GM21723 (cell line): Measurements from ENCODE around the gene TXNDC12.
"Not testable (repeated sequence)": the region's sequence is repeated elsewhere in the genome, so short reads cannot be mapped to it uniquely, and the experiment has no call there.

Experiments
- ATAC-seq: cut with Tn5 transposase; IDR thresholded peaks from one replicate; pipeline ENCODE4 v1.9.1; 2021; ENCODE audit warnings: mild to moderate bottlenecking, moderate library complexity; ENCODE audit not compliant: unreplicated experiment

TXNDC12 gene

DNA sequence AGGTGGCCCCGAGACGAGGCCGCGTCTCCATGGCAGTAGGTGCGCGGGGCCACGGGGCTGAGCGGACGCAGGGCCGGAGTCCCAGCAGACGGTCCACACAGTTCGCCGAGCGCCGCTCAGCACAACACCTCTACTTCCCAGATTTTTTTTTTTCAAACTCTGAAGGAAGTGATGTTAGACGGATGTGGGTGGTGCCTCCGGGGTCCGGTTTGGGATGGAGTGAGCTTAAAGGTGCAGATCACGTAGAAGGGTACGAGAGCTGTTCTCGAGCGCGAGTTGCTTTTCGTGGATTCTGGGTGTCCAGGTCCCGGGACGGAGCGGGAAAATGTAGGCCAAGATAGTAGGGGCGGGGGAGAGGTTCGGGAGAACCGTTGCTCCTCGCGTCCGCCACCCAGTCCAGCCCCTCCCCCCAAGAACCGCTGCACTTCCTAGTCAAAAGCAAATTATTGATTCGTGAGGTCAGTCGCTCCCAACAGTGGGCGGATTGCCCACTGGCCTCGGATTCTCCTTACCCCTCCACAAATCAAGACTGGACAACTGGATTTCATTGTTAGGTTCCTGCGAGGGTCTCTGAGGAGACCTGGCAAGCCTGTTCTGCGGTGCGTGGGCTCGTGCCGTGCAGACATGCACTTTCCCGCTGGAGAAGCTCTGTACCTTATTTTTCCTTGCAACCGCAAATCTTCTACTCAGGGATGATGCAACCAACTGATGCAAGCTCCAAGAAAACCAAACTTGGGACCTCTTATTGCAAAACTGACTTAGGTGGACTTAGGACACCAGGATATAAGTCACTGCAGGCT is at the start of gene TXNDC12:
TSS of gene TXNDC12 (minus strand) at position 126 of the 800 bp plus-strand sequence. CDS start at position 31, 95 bp downstream.
- peak; percentile 49 for ATAC-seq

DNA sequence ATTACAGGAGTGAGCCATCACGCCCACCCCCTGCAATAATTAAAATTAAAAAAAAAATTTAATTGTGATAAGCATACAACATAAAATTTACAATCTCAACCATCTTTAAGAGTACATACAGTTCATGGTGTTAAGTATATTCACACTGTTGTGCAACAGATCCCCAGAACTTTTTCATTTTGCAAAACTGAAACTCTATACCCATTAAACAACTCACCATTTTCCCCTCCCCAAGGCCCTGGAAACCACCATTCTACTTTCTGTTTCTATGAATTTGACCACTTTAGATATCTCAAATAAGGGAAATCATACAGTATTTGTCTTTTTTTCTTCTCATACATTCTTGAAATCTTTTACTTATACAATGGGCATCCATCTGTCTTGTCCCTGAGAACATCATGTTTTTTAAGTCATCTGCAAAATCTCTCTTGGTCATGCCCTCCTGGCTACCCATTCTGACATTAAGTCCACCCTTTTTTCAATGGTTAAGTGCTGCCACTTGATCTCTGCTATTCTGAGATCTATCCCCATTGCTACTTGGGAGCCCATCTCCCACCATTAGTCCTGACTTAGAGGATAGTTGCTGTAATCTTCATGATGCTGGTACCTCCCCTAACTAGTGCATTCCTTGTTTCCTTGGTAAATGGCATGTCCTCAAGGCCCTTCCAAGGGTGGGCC is 47.5 kb upstream of the TXNDC12 start:
- no peak for ATAC-seq

DNA sequence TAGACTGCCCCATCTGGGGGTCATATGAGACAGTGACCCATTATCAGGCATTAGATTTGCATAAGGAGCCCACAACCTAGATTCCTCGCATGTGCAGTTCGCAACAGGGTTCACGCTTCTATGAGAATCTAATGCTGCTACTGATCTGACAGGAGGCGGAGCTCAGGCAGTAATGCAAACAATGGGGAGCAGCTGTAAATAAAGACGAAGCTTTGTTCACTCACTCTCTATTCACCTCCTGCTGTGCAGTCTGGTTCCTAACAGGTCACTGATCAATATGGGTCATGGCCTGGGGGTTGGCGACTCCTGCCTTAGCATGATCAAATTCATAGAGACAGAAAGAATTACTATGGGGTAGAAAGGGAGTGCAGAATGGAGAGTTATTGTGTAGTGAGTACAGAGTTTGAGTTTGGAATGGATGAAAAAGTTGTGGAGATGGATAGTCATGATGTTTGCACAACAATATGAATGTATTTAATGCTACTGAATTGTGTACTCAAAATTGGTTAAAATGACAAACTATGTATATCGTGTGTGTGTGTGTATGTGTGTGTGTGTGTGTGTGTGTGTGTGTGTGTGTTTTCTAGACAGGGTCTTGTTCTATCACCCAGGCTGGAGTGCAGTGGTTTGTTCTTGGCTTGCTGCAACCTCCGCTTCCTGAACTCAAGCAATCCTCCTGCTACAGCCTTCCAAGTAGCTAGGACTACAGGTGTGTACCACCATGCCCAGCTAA is 43.3 kb upstream of the TXNDC12 start:
- no peak for ATAC-seq

DNA sequence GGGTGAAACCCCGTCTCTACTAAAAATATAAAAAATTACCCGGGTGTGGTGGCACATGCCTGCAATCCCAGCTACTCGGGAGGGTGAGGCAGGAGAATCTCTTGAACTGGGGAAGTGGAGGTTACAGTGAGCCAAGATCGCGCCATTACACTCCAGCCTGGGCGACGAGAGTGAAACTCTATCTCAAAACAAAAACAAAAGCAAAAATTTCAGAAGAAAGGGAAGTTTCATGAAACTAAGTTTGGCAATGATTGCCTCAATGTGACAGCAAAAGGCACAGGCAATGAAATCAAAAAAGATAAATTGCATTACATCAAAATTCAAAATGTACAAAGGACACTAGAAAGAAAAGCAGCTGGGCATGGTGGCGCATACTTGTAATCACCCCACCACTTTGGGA is 41.2 kb upstream of the TXNDC12 start:
- ATAC-seq = no peak

DNA sequence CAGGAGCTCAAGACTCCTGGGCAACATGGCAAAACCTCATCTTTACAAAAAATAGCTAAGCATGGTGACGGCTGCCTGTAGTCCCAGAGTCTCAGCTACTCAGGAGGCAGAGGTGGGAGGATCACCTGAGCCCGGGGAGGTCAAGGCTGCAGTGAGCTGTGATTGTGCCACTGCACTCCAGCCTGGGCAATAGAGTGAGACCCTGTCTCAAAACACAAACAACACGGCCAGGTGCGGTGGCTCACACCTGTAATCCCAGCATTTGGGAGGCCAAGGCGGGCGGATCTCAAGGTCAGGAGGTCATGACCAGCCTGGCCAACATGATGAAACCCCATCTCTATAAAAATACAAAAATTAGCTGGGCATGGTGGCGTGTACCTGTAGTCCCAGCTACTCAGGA is 39.3 kb upstream of the TXNDC12 start:
- ATAC-seq = not testable (repeated sequence)

DNA sequence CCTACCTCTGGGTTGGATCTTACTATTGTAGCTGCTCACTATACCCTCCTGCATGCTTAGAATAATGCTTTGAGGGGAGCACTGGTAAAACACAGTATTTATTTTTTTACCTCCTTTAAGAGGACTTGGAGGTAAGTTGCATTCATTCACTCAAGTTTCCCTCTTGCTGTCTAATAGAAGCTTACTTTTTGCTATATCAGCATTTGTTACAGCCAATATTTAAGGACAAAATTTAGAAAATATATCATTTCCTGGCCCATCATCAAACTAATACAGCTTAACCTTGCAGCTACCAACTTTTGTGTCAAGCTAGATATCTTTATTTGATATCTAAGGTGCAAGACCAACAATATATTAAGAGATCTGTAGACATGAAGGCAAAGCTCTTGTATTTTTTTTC is 32.9 kb upstream of the TXNDC12 start:
- ATAC-seq = not testable (repeated sequence)

DNA sequence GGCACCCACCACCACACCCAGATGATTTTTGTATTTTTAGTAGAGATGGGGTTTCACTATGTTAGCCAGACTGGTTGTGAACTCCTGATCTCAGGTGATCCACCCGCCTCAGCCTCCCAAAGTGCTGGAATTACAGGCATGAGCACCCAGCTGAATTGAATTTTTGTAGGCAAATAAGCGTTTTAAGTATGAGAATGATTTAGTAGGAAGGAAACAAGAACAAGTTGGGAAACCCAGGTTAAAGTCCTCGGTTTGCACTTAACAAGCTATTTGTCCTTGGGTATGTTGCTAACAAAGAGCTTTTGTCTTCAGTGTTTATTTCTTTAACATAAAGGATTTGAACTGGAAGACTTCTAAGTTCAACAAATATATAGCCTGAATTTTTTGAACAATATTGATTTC is 25.0 kb upstream of the TXNDC12 start:
- no peak for ATAC-seq

DNA sequence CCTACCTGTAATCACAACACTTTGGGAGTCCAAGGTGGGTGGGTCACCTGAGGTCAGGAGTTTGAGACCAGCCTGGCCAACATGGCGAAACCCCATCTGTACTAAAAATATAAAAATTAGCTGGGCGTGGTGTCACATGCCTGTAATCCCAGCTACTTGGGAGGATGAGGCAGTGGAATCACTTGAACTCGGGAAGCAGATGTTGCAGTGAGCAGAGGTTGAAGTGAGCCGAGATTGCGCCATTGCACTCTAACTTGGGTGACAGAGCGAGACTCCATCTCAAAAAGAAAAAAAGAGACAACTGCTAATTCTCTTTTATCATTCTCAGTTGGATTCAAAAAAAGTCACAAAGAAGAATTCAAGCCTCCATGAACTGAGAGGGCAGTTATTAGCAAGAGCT is 22.3 kb upstream of the TXNDC12 start:
- not testable (repeated sequence) for ATAC-seq

DNA sequence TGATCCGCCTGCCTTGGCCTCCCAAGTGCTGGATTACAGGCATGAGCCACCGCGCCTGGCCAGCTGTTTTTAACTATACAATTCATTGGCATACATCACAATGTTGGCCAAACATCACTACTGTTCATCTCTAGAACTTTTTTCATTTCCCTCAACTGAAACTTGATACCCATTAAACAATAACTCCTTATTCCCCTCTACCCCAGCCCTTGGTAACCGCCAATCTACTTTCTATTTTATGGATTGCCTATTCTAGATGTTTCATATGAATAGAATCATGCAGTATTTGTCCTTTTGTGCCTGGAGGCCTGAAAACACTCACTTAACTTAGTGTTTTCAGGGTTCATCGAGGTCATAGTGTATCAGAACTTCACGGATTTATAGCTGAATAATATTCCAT is 17.3 kb upstream of the TXNDC12 start:
- no peak for ATAC-seq

DNA sequence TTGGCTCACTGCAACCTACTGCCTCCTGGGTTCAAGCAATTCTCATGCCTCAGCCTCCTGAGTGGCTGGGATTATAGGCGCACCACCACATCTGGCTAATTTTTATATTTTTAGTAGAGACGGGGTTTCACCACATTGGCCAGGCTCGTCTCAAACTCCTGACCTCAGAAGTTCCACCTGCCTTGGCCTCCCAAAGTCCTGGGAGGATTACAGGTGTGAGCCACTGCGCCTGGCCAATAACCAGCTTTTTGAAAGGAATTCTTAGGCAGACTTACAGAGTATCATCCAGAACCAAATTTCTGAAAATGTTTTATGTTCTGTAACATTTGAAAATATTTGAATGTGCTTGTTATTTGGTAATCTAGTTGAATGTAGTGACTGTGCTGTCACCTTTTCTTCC is 15.7 kb upstream of the TXNDC12 start:
- no peak for ATAC-seq

DNA sequence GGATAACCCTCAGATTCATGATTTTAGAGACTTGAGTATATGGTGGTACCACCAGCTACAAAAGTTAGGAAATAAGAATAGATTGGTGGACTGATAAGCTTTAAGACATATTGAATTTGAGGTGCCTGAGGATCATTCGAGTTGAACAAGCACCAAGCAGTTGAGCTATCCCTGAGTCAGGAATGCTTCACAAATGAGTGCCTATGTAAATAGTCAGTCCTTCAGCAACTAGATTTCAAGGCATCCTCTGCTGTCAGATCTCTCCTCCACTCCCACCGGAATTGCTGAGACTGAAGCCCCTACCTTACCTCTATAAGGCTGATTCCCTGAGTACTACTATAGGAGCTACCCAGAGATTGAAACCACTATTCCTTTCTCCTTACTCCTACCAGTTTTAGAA is 8.2 kb upstream of the TXNDC12 start:
- no peak for ATAC-seq

DNA sequence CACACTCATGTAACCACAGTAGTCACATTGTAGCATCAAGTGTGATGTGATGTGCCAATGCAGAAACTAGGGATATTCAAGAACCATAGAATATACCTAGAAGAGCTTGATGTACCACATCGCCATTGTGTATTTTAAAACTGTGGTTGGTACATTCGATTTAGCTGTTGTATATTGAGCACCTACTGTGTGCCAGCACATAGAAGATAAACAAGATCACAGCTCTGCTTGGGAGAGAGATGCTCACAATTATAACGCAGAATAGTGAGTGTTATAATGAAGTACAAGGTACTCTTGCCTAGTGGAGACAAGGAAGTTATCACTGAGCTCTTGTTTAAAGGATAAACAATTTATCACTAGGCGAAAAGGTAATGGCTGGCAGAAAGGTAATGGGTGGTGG is 5.8 kb upstream of the TXNDC12 start:
- ATAC-seq = no peak

DNA sequence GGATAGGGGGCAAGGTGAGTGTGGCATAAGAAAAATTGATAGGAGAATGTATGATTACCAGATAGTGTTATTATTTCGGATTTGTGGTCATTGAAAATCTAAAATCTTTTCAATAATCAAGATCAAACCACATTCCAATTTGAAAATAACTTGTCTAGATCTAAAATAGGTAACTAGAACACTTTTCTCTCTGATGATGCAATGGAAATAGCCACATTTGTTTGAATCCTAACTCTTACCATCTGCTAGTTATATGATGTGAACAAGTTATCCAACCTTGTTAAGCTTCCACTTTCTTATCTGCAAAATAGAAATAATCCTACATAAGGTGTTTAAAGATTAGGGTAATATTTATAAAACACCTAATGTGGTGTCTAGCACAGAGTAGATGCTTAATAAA is 4.9 kb upstream of the TXNDC12 start:
- ATAC-seq = no peak

DNA sequence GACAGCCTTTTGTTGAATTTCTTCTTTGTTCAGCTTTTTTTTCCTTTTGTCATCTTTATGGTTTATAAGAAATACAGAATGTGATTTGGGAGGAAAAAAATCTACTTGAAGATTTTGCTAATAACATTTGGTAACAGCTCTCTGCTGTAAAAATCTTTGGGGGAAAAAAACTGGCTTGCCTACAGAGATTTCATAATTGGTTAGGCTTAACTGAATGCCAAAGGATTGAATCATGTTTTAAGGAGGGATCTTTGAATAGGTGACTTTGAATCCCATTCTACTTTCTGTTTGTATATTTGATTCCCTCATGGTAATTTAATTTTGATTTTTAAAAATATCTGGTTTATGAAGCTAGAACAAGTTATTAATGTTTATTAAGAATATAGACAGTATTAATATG is 4.3 kb upstream of the TXNDC12 start:
- no peak for ATAC-seq

DNA sequence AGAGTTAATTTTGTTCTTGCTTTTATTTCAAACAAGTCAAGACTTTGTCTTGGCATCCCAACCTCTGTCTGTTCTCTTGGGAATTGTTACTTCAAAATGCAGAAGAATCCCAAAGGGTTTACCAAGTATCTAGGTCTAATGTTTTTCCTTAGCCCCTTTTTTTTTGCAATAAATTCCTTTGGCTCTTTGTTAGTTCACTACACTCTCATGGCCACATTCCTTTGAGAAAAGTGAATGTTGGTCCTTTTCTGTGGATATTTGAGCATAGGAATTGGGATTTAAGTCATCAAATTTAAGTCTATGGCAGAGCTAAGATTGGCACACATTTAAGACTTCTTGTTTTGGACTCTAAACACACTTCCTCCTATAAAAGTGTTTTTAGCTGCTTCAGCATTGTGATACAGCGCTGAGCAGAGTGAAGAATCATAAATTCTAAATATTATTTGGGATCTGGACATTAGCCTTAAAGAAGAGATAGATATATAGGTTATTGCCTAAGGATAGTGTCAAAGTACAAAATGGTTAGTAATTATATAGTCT is 3.0 kb upstream of the TXNDC12 start:
- ATAC-seq = no peak

DNA sequence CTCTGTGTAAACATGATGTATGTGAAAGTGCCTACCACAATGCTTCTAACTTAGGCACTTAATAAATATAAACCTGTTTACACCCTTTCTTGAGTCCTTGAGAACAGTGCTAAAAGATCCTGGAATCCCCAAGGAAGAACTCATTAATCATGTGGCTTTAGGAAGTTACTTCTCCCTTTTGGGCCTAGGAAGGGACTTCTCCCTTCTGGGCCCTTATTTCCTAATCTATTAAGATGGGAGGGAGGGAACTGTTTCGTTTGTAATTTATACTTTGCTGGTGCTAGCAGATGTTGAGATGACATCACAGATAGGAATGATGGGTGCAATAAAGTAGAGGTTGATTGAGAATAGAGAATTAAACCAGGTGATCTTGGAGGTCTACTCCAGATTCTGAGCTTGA is 2.3 kb upstream of the TXNDC12 start:
- ATAC-seq = no peak

DNA sequence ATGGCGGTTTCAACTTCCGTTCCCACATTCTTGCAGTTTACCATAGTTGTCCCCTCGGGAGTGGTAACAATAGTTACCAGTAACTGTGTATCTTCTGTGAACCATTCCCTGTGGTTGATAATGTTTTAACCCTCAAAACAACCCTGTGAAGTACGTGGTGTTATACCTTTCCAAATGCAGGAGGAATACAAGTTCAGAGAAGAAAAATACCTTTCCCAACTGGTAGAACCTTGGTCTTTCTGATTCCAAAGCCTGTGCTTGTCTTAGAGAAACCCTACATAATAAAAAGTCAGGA is 1.9 kb upstream of the TXNDC12 start:
- ATAC-seq = no peak

DNA sequence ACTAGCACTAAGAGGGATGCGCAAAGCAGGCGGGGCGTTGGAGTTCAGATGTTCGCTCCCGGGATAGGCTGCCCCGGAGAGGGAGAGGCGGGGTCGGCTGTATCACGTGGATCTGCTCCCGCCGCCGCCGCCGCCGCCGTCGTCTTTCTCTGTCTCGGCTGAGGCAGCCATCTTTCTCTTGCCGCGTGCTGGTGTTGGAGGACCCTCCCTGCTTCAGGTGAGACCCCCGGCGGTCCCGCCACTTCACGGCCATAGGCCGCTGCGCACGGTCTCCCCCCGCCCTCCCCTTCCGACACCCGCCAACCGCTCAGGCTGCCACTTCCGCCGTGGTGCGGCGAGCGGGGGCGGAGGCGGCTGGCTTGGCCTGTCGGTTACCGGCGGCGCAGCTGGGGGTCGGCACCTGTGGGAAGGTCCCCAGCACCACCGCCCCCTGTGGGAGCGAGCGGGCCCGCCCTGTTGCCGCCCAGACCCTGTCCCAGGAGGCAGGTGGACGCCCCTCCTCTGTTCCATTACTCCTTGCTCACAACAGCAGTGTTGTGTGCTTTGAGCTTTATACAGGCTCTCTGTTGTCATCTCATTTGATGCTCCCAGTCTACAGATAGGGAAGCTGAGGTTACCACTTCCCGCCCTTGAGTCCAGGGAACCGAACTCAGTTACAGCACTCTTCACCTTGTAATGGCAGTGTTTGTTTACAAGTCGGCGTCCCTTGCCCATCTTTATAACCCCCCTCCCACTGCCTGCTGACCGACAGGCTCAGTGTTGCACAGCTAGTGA is 1.4 kb upstream of the TXNDC12 start, which contains the start of gene BTF3L4:
TSS of gene BTF3L4 (plus strand) at position 133 of the 774 bp plus-strand sequence. CDS start 3,553 bp downstream, outside the sequence.
- peak; percentile 86 for ATAC-seq

DNA sequence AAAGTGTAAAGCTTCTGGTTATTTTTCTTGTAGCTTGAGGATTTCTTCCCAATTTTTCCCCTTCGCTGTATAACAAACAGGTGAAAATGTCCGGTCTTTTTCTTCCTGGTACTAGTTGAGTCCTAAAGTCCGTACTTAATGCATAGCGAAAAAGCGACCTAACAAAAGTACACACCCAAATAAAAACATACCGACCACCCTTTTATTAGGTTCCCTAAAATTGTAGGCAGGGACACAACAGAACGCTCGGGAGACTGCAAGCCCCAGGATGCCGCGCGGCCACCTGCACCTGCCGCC is 823 bp upstream of the TXNDC12 start:
- no peak for ATAC-seq

DNA sequence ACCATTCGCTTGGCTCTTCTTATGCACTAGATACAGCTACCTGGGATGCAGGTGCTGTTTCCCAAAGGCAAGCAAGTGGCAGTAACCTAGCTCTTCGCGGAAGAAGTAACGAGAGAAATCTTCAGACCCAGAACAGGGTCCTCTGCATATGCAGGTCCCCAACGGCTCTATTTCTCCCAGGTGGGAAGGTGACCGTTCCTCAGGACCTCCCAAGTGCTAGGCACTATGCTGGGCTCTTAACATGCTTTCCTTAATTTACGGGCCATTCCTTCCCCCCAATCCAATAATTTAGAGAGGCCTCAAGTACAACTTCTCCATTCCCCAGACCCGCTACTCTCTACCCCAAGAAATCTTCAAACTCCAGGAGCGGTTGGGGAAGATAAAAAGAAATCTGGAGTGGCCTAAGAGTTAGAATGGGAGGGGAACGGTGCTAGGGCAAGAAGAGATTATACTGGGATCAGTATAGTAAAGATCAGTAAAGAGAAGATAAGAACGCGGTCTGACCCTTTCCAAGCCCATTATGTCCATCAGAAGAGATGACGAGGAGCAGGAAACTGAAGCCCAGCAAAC is 410 bp downstream of the TXNDC12 start:
- no peak for ATAC-seq

DNA sequence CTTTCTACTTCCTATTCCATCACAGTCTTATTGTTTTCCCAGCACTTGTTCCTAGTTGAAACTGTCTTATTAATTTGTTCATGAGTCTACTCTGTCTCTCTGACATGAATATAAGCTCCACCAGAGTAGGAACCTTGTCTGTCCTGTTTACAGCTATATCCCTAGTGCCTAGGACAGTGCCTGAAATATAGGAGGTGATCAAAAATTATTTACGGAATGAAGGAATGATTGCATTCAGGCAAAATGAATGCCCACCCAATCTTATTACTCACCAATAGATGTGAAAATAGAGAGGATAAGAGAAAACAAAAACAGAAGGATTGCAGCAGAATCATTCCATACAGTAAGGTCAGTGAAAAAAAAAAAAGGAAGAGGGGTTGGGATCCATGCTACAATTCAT is 1.1 kb downstream of the TXNDC12 start:
- no peak for ATAC-seq
